DOHH2 (cell line): ENCODE measurements around the gene ACTRT2.

Experiments
- H3F3A ChIP-seq: fragments of 200-600 bp; sonication (generic), shearing (Covaris generic); 2 replicates; pipeline ENCODE4 v1.6.0; 2016; ENCODE audit warnings: antibody characterized with exemption, mild to moderate bottlenecking; ENCODE audit not compliant: control insufficient read depth, insufficient read depth
- H3K27ac ChIP-seq: fragments of 200-600 bp; sonication (generic); 2 replicates; pipeline ENCODE4 v1.5.1; 2014; ENCODE audit warnings: low read depth, mild to moderate bottlenecking, low read length, moderate library complexity
- H3K27me3 ChIP-seq: fragments of 200-600 bp; sonication (generic); 2 replicates; pipeline ENCODE4 v1.6.1; 2014; ENCODE audit warnings: mild to moderate bottlenecking, low read length, mixed read lengths; ENCODE audit not compliant: control insufficient read depth
- H3K36me3 ChIP-seq: fragments of 200-600 bp; sonication (generic); 2 replicates; pipeline ENCODE4 v1.6.1; 2014; ENCODE audit warnings: mild to moderate bottlenecking, low read length, moderate library complexity, mixed read lengths; ENCODE audit not compliant: control insufficient read depth
- H3K4me1 ChIP-seq: fragments of 200-600 bp; sonication (generic); 2 replicates; pipeline ENCODE4 v1.6.1; 2014; ENCODE audit warnings: mild to moderate bottlenecking, low read length, mixed read lengths; ENCODE audit not compliant: control insufficient read depth
- H3K4me2 ChIP-seq: fragments of 200-600 bp; sonication (generic); 2 replicates; pipeline ENCODE4 v1.6.0; 2014; ENCODE audit warnings: mild to moderate bottlenecking, low read length, moderate library complexity
- H3K4me3 ChIP-seq: fragments of 200-600 bp; sonication (generic); 2 replicates; pipeline ENCODE4 v1.5.1; 2014; ENCODE audit warnings: mild to moderate bottlenecking, low read length, mixed read lengths
- H3K79me2 ChIP-seq: fragments of 200-600 bp; sonication (generic); 2 replicates; pipeline ENCODE4 v1.6.1; 2014; ENCODE audit warnings: mild to moderate bottlenecking, low read length, mixed read lengths; ENCODE audit not compliant: control insufficient read depth
- H3K9me2 ChIP-seq: fragments of 200-600 bp; sonication (generic); replicated peaks from 2 replicates; pipeline ENCODE4 v1.6.1; 2014; ENCODE audit warnings: mild to moderate bottlenecking, low read length, mixed read lengths; ENCODE audit not compliant: control insufficient read depth
- H3K9me3 ChIP-seq: fragments of 200-600 bp; sonication (generic); 2 replicates; pipeline ENCODE4 v1.6.1; 2014; ENCODE audit warnings: antibody characterized with exemption, low read length, mixed read lengths; ENCODE audit not compliant: control insufficient read depth, insufficient read depth
- H4K20me1 ChIP-seq: fragments of 200-600 bp; sonication (generic); 2 replicates; pipeline ENCODE4 v1.6.0; 2014; ENCODE audit warnings: low read depth, mild to moderate bottlenecking, antibody characterized with exemption, low read length, moderate library complexity; ENCODE audit not compliant: control insufficient read depth, insufficient read depth
- CTCF ChIP-seq: fragments of 200-600 bp; sonication (generic); IDR thresholded peaks from one replicate; pipeline ENCODE4 v1.5.1; 2014; ENCODE audit warnings: antibody characterized with exemption, mild to moderate bottlenecking, low read depth, low read length; ENCODE audit not compliant: poor library complexity, severe bottlenecking
- EZH2phosphoT487 ChIP-seq: fragments of 200-600 bp; sonication (generic); IDR thresholded peaks from 2 replicates; pipeline ENCODE4 v1.6.1; 2017; ENCODE audit warnings: borderline replicate concordance, mild to moderate bottlenecking, antibody characterized with exemption, low read length, moderate library complexity, mixed read lengths

ACTRT2 gene

GRCh38 chr1:2978691-2979190 is 42.5 kb upstream of the ACTRT2 start:
- TF ChIP-seq CTCF = no peak
- TF ChIP-seq EZH2phosphoT487 = no peak
- no peaks in the 10 kb centered on the region for H4K20me1 ChIP-seq
- no peaks in the 10 kb centered on the region for H3K4me1 ChIP-seq
- no peaks in the 10 kb centered on the region for H3K36me3 ChIP-seq
- H3K27me3 ChIP-seq = no peaks in the 10 kb centered on the region
- H3K27ac ChIP-seq = no peak overlapping the region
- no peaks in the 10 kb centered on the region for H3K79me2 ChIP-seq
- H3K4me3 ChIP-seq = no peak overlapping the region
- H3F3A ChIP-seq = no peaks in the 10 kb centered on the region
- H3K4me2 ChIP-seq = no peak overlapping the region
- no peaks in the 10 kb centered on the region for H3K9me3 ChIP-seq
- H3K9me2 ChIP-seq = no peaks in the 10 kb centered on the region

- H3K4me1 ChIP-seq = no peaks in the 10 kb centered on the region
- H3K4me3 ChIP-seq = no peak overlapping the region
- H3K27me3 ChIP-seq = no peaks in the 10 kb centered on the region
- TF ChIP-seq CTCF (no peak), EZH2phosphoT487 (no peak)
- no peaks in the 10 kb centered on the region for H3K9me3 ChIP-seq
- no peaks in the 10 kb centered on the region for H3K79me2 ChIP-seq
- no peaks in the 10 kb centered on the region for H3F3A ChIP-seq
- H3K36me3 ChIP-seq = no peaks in the 10 kb centered on the region
- no peak overlapping the region for H3K4me2 ChIP-seq
- H3K27ac ChIP-seq = no peak overlapping the region
- H3K9me2 ChIP-seq = no peaks in the 10 kb centered on the region
- no peaks in the 10 kb centered on the region for H4K20me1 ChIP-seq
These were observed 41.8 kb upstream of the ACTRT2 start for GRCh38 chr1:2979191-2980072.

GRCh38 chr1:2980073-2980791 is 41.0 kb upstream of the ACTRT2 start:
- Histone ChIP-seq H4K20me1 (no peaks in the 10 kb centered on the region), H3K27ac (no peak overlapping the region), H3K4me2 (no peak overlapping the region), H3K9me3 (no peaks in the 10 kb centered on the region), H3K79me2 (no peaks in the 10 kb centered on the region), H3K27me3 (no peaks in the 10 kb centered on the region), H3F3A (no peaks in the 10 kb centered on the region), H3K4me3 (no peak overlapping the region), H3K9me2 (no peaks in the 10 kb centered on the region), H3K4me1 (no peaks in the 10 kb centered on the region), H3K36me3 (no peaks in the 10 kb centered on the region)
- TF ChIP-seq CTCF = no peak
- TF ChIP-seq EZH2phosphoT487 = no peak
